ENCODE measurements around the gene DCUN1D4.

Gene DCUN1D4

DNA sequence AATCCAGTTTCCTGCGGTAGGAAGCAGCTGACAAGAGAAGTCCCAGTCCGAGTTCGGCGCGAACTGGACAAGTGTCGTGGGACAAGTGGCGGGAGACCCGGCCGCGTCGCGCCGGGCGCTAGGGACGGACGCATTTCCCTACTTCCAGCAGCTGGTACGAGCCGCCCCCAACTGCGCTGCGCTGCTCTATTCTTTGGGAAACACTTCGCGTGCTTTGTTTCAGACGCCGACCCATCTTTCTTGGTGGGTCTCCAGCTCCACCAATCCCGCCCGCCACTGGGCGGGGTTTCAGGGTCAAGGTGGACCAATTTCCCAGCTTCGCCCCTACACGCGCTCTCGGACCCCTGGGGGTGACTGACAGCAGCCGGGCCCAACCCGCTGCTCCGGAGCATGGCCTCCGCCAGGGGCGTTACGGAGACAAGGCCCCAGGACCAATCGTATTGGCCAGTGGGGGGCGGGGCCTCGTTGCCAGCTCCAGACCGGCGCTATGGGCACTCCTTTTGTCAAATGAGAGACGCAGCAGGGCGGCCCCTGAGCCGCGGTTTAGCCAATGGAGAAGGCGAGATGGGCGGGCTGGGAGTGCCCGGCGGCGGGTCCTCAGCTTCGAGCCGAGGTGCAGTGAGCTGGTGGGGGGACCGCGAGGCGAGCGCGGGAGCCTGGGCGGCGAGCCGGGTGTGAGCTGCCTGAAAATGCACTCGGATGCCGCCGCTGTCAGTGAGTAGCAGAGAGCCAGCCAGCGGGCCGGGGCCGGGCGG is at the start of gene DCUN1D4:
Gene DCUN1D4, plus strand, starts transcription at position 600 of the 755 bp plus-strand sequence. Its CDS starts 90 bp downstream, at position 690.
- peak; percentile 99 for DNase-seq

- no peak for DNase-seq
Observed at GRCh38 chr4:51820443-51821234, 22.3 kb upstream of the DCUN1D4 start.

- no peak for DNase-seq
Observed at GRCh38 chr4:51825341-51825740, 17.6 kb upstream of the DCUN1D4 start.

DNA sequence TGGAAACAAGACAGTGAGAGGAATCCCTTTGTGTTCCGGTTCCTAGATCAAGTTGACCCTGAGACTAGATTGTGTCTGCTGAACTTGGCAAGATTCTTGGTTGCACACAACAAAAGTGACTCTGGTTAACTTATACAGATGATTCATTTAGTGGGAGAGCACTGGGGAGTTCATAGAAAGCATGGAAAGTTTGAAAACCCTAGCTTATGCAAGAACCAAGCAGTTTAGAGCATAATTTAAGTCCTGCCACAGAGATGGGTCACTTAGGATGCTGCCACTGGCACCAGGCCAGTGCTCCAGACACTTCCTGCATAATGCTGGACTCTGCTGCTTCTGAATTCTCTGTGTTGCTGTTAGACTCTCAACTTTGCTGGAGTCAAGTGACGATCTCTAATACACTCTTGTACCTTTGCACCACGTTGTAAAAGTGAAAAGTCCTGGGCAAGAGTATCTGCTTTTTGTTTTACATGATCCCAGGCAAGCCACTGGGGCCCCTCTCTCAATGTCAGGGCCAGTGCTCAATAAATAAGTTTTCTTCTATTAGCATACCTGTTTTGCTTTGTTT is 12.7 kb upstream of the DCUN1D4 start:
- no peak for DNase-seq

- peak; percentile 85 for DNase-seq
Observed at GRCh38 chr4:51831133-51831532, 11.8 kb upstream of the DCUN1D4 start.

- no peak for DNase-seq
Observed at GRCh38 chr4:51833236-51833635, 9.7 kb upstream of the DCUN1D4 start.

DNA sequence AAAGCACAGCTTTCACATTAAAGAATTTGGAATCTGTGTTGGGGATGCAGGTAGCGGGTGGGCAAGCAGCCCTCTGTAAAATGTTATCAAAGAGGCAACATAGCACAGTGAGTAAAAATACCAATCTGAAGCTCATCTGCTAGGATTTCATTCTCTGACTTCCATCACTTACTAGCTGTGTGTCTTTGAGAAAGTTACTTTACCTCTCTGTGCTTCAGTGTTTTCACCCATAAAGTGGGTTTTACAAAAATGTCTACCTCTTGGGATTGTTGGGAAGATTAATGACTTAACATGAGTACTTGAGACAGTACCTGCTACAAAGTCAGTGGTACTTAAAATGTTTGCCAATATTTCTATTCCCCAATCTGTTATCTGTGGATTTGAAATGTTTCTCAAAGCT is 7.9 kb upstream of the DCUN1D4 start:
- no peak for DNase-seq

DNA sequence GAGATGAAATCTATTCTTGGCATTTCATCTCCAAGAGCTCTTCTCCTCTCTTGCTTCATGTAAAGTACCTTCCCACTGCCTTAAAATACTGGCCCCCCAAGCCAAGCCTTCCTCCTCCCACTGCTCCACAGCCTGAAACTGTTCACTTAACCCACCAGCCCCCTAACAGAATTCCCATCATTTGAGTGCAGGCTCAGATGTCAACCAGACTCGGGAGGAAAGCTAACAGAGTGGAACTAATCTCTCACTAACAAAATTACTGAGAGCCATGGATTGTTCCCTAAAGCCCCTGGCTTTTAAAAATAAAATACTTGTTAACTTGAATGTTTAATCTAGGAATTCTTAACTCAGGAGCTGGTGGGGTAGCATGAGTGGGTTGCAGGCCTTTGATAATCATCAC is 7.1 kb upstream of the DCUN1D4 start:
- DNase-seq, result no peak

DNA sequence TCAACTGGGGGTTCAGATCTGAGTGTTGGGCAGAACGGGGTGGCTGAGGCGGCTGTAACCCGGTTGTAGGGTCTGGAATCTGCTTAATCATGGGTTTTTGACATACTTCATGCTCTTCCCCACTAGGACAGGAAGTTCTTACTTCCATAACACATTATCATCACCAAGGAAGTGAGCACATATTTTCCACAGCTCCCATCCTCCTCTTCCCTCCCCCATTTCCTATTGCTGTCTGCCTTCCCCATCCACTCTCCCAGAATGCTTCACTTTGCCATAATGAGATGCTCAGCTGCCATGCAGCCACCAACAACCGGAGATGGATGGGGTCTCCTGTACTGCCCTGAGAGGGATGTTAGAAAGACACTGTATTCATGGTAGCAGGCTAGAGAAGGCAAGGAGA is 6.4 kb upstream of the DCUN1D4 start:
- no peak for DNase-seq

DNA sequence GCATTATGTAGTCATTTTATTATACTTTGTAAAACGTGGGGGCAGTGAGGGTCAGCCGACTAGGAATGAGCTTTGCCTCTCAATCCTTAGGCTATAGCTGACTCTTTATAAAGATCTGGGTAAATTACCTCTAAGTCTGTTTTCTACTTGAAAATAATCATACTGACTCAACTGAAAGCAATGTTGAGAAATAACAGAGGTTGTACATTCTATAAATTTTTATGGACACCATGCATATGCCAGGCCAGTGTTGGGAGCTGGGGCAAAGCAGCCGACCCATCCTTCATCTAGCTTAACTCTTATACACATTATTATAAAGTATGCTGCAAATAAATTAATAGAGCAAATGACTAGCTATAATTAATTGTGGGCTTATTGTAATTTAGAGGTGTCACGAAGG is 2.2 kb upstream of the DCUN1D4 start:
- DNase-seq, result no peak

GRCh38 chr4:51842167-51842553 is 793 bp upstream of the DCUN1D4 start:
- DNase-seq, result no peak

GRCh38 chr4:51843309-51844152 is 578 bp downstream of the DCUN1D4 start:
- peak; percentile 85 for DNase-seq

DNA sequence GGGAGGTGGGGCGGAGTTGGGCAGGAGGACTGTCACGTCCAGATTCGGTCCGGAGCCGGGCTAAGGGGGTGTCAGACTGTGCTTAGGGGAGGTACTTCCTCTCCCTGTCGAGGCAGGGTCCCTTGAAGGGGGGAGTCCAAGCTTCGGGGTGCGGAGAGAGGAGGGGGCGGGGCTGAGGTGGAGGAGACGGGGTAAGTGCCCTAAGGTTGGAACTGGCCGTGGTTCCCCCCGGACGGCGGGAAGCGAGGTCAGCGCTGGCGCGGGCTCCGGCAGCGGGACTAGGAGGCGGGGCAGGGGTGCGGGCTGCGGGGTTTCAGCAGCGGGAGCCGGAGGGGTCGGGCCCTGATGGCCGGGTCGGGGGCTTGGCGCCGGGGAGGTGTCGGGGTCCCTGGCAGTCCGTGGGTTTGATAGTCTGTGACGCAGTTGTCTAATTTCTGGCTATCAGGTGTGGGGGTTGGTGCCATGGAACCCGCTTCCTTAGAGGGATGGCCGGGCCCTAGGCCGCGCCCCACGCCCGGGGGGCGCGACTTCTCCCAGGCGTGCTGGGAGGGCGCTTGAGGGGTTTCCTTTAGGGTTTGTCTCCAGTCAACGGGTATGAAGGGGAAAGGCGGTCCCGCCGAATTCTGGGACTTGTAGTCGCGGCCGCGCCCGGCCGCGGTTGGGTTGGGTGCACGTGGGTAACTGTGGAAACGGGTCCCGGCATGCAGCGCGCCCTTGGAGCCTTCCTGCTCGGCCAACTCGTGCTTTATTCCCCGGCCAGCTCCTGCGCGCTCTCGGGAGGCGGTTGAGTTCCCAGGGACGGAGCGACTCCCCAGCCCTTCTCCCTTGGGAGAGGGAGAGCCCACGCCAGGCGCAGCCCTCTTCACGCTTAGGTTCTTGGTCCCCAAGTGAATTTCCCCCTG is 1.5 kb downstream of the DCUN1D4 start:
- DNase-seq, result peak; percentile 93

GRCh38 chr4:51845055-51845426 is 2.1 kb downstream of the DCUN1D4 start:
- no peak for DNase-seq

GRCh38 chr4:51845711-51846110 is 2.8 kb downstream of the DCUN1D4 start:
- DNase-seq, result no peak

GRCh38 chr4:51849430-51849829 is 6.5 kb downstream of the DCUN1D4 start:
- no peak for DNase-seq

DNA sequence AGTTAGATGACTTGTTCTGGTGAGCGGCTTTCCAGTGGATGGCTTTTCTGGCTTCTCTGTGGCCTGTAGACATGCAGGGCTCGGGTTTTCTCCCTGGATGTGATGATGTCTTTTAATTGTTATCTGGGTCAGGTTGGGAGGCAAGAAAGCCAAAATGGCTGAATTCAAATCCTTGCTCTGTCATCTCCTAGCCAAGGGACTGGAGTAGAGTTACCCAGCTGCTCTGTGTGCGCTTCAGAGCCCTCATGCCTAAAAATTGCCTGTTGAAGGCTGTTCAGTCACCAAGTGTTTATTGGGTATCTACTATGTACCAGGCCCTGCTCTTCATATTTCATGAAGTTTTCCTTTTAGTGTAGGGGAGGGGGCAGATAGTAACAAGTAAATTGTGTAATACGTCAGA is 7.3 kb downstream of the DCUN1D4 start:
- DNase-seq, result no peak

DNA sequence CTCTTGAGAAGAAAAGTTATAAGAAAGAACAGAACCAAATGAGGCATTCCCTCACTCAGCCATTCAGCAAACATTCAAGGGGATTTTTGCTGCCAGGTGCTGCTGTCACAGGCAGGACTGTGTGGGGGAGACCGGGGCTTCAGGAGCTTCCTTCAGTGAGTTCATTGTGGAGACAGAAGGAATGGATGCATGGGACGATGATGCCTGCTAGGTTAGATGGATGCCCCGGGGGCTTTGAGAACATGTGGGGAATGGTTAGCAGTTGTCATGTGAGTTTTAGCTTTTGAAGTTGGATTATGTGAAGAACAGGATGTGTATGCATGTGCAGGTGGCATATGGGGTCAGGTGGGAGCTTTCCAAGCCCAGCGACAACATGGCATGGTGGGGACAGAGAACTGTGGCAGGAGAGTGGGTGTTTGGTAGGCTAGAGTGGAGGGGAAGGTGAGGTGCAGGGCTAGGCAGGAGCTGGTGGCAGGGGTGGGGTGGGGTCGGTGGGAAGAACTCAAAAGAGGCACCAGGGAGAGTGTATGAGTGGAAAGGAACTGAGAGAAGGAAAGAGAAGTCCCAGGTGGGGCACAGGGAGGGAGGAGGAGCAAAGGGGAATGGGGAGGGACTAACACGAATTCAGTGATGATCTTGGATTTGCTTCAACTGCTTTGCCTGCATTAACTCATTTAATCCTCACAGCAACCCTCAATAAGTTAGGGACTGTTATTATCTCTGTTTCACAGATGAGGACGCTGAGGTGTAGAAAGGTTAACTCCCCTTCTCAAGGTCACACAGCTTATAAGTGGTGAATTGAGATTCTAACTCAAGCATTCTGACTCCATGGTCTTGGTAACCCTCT is 8.4 kb downstream of the DCUN1D4 start:
- DNase-seq, result no peak

DNA sequence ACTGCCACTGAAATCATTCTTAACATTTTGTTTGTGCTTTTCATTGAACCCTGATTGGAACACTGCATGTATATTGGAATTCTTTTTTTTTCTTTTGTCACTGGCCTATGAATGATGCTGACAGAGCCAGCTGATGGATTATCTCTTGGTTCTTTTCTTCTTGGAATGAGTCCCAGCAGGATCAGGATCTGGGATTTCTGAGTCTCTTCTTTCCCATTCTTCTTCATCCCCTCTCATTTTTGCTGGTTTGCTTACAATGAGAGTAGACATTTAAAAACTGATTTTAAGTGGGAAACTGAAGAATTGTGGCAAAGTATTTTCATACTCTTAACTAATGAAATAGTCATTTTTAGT is 9.0 kb downstream of the DCUN1D4 start:
- DNase-seq, result no peak

GRCh38 chr4:51853027-51853682 is 10.2 kb downstream of the DCUN1D4 start:
- DNase-seq, result no peak

- DNase-seq, result no peak
Observed at GRCh38 chr4:51855270-51855669, 12.3 kb downstream of the DCUN1D4 start.

All from activated effector memory CD4-positive, alpha-beta T cell treated with anti-CD3 and anti-CD28 coated beads, Interleukin-2, amount 50 U/mL, for 16 hours (primary cell).